NCI-H748 treated with DMSO at 0.1 percent for 48 hours (cell line): ENCODE measurements around the gene ABHD8.
A peak's percentile ranks its signal among the peaks of the same experiment; 100 is the strongest.

Experiments
- DNase-seq: peaks from one replicate; lab custom pipeline; 2025; lab: John Stamatoyannopoulos, UW

ABHD8 gene, protein sequence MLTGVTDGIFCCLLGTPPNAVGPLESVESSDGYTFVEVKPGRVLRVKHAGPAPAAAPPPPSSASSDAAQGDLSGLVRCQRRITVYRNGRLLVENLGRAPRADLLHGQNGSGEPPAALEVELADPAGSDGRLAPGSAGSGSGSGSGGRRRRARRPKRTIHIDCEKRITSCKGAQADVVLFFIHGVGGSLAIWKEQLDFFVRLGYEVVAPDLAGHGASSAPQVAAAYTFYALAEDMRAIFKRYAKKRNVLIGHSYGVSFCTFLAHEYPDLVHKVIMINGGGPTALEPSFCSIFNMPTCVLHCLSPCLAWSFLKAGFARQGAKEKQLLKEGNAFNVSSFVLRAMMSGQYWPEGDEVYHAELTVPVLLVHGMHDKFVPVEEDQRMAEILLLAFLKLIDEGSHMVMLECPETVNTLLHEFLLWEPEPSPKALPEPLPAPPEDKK

GRCh38 chr19:17303167-17303939 lies at the start of gene ABHD8:
Gene ABHD8, minus strand, starts transcription at chr19:17303425. Its CDS starts 1,809 bp downstream, at chr19:17301616.
- peak; percentile 74 for DNase-seq

DNA sequence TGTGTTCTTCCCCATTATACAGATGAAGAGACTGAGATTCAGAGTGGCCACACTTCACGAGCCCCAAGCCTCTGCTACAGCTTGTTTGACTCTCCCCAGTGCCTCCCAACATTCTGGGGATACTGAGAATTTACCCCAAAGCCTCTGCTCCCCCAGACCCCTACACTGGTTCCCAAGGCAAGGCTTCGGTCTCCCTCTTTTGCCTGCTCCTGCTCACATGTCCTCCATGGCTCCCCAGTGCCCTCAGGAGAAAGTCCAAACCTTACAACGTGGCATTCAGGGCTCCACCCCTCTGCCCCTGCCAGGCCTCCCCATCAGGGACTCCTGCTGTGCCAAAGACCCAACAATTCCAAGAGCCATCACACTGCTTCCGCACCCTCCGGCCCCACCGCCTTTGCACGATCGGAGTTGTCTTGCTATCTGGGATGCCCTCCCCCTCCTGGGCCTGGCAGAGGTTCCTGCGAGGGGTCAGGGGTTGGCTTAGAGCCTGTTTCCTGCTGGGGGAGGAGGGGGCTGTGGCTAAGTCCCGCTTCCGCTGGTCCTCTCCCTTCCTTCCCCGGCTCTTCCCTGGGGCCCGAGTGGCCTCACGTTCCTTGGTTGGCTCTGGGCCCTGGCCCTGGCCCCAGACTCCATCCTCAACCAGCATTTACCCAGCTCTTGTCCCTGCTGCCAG lies 49.5 kb upstream of the ABHD8 start:
- DNase-seq, result no peak

DNA sequence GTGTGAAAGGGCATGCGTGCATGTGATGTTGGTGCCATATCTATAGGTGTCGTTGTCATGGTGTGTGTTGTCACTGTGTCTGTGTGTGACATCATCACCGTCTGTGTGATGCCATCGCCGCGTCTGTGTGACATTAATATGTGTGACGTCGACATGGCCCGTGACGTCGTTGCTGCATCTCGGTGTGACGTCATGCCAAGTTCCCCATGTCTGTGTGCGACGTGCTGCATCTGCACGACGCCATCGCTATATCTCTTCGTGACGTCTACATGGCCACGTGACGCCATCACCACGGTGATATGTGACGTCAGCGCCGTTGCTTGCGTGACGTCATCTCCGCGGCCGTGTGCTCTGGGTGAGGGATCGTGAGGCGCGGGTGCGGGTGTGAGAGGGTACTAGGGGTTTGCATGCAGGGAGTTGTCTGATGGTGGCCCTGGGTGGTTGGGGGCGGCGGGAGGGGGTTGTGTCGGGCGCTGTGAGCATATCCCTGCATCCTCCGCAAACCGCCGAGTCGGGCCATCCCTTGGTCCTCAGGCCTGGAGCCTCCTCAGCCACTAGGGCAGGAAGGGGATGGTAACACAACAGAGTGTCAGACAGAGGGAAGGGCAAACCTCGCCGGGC lies 48.7 kb upstream of the ABHD8 start:
- DNase-seq, result no peak

- no peak for DNase-seq
These were observed 45.5 kb upstream of the ABHD8 start for GRCh38 chr19:17348700-17349099.

DNA sequence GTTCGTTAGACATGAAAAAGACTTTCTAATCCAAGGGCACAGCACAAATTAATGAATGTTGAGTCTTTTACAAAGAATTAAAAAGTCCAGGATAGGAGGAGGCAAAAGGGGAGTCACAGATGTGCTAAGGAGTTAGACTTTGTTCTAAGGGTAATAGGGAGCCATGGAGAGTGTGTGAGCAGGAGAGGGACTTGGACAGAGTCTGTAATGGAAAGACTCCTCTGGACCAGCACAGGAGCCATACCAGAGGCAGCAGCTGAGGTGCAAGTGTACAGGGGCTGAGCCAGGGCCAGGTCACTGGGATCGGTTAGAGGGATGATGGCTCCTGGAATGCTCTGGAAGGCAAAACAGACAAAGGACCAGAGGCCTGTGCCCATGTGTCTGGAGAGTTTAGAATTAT lies 44.7 kb upstream of the ABHD8 start:
- DNase-seq, result no peak

GRCh38 chr19:17347361-17347760 lies 44.1 kb upstream of the ABHD8 start:
- no peak for DNase-seq

- peak; percentile 2 for DNase-seq
These were observed 43.0 kb upstream of the ABHD8 start for GRCh38 chr19:17346109-17346671.

DNA sequence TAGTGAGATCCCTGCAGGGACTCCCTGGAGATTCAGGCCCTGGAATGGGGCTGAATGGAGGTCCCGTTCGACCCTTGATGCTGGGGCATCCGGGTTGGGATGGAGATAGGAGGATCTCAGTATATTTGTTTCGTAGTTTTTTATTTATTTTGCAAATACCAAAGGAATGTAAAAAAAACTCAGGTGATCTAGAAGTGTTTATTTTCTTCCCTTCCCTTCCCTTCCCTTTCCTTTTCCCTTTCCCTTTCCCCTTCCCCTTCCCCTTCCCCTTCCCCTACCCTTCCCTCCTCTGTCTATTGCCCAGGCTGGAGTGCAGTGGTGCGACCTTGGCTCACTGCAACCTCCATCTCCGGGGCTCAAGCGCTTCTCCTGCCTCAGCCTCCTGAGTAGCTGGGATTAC lies 38.6 kb upstream of the ABHD8 start:
- no peak for DNase-seq

- DNase-seq, result no peak
These were observed 38.2 kb upstream of the ABHD8 start for GRCh38 chr19:17341386-17341785.

DNA sequence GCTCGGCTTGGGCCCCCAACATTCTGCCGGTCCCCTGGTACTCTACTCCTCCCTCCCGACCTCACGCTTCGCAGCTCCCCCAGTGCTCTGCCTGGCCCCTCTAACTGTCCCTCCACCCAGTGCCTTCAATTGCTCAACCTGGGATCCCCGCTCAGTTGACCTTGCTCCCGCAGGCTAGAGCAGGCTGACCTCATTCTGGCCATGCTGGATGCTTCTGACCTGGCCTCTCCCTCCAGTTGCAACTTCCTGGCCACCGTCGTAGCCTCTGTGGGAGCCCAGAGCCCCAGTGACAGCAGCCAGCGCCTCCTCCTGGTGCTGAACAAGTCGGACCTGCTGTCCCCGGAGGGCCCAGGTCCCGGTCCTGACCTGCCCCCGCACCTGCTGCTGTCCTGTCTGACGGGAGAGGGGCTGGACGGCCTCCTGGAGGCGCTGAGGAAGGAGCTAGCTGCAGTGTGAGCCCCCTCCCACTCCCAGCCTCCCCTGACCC lies 37.7 kb upstream of the ABHD8 start:
- no peak for DNase-seq

DNA sequence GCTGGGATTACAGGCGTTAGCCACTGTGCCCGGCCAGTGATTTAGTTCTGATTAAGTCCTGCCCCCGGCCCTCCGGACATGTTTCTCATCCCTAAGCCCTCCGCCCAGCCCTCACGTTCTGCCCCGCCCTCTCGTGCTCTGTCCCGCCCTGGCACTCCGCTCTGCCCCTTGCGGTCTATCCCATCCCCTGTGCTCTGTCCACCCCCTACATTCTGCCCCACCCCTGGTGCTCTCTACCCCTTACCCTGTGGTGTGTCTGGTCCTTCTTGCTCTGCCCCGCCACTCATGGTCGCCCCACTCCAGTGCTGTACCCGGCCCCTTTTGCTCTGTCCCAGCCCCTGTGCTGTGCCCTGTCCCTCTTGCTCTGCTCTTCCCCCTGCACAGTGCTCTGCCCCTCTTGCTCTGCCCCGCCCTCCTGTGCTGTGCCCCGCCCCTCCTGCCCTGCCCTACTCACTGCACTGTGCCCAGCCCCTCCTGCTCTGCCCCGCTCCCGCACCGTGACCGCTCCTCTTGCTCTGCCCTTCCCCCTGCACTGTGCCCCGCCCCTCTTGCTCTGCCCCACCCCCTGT lies 37.2 kb upstream of the ABHD8 start:
- DNase-seq, result no peak

DNA sequence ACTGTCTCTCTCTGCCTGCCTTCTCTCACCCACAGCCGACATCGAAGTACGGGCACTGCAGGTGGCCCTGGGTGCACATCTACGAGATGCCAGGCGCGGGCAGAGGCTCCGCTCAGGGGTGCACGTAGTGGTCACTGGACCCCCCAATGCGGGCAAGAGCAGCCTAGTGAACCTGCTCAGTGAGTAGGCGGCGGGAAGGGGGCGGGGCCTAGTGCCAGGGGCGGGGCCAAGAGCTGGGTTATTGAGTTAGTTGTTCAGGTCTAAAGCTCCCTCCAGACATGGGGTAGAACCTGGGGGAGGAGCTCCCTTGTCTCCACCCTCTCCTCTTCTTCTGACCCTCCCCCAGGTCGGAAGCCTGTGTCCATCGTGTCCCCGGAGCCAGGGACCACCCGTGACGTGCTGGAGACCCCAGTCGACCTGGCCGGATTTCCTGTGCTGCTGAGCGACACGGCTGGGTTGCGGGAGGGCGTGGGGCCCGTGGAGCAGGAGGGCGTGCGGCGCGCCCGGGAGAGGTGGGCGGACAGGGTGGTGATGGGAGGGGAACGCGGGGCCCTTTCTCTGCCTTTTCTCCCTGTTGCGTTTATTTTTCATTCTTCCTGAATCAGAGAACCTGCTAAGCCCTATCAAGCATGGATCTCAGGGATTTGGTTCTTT lies 36.0 kb upstream of the ABHD8 start:
- DNase-seq, result no peak

- no peak for DNase-seq
These were observed 35.3 kb upstream of the ABHD8 start for GRCh38 chr19:17338433-17339078.

- DNase-seq, result no peak
These were observed 34.6 kb upstream of the ABHD8 start for GRCh38 chr19:17337675-17338432.

DNA sequence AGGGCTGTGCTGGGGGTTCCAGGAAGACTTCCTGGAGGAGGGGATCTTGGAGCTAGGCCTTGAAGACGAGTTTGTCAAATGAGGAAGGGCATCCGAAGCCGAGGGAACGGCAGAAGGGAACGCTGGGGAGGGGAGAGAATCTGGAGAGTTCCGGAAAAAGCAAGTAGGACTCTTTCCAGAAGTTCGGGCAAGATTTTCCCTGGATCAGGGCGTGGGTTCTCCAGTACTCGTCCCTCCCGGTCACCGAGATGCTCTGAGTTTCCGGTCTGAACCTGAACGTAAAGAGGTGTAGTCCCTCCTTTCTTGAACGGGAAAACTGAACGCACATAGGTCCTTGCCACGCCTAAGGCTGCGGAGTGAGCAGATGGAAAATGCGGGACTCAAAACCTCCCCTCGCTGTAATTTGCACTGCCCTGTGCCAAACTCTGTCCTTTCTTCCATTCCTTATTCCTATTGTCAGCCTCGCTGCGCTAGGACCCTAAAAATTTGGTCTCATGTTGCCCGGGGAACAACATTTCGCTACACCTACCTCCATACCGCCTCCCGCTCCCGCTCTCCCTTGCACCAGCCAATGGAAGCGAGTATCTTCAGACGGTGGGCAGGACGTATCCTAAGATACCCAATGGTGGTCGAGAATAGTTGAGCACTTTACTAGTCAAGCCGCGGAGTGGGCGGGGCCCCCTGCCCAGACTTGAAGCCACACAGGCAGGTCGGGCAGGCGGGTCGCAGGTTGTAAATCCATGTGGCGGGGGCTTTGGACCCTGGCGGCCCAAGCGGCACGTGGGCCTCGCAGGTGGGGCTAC lies 33.8 kb upstream of the ABHD8 start, which contains the start of gene GTPBP3:
TSS of gene GTPBP3 (plus strand) at position 682 of the 803 bp plus-strand sequence. CDS start at position 741, 59 bp downstream.
- peak; percentile 95 for DNase-seq

- no peak for DNase-seq
These were observed 32.4 kb upstream of the ABHD8 start for GRCh38 chr19:17335575-17335974.

DNA sequence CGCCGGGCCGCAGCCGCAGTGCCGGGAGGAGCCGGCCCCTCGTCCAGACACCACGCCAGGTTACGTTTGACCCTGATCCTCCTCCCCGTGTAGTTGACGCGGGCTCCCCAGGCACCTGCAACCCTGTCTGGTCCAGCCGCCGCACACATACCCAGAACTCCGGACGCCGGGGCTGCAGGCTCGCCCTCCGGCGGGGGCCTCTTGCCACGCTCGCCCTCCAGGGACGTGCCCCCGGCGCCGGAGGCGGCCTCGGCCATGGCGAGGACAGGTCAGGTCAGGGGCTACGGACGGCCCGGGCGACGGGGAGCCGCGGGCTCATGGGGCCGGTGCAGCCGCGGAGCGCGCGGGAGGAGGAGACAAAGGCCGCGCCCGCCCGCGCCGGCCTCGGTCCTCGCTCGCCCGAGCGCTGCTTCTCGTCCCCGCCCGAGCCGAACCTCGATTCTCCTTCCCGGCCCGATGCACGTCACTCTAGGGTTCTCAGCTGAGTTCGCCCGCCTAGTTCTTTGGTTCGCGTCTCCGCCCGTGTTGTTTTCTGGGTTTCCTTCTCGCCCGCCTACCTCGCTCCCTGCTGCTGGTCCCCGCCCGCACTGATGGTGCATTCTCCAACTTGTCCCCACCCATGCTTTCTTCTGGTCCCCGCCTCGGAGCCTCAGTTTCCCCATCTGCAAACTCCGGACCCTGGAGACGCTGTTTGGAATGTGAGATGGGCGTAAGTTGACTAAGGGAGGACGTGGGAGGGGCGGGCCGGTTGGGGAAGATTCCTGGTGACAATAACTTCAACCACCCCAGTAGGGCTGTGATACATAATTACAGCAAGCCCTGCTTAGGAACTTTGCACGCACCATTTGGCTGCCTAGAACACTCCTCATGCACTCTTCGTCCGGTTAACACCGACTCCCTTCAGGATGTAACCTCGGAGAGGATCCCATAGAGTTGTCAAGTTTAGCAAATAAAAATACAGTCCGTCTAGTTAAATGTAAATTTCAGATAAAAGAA lies 31.5 kb upstream of the ABHD8 start, which contains the start of gene ANO8:
TSS of gene ANO8 (minus strand) at position 442 of the 996 bp plus-strand sequence. CDS start at position 257, 185 bp downstream.
- peak; percentile 79 for DNase-seq
